ENCODE results near the gene G2E3.

DNA sequence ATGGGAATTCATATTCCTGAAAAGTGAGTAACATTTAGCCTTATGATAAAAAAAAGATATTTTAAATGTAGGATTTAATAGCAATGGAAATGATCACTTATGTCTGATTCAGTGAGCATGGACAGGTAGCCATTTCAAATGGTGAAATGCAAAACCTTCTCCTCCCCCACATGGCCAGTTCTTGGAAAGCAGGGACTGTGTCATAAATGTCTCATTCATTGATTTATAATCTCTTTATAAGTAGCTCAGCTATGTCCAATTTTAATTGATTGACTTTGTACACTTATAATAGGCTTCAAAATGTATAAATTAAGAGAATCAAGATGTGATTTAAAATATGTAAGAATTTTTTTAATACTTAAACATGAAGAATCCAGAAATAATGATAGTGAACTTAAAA, 38.5 kb downstream of the G2E3 start:
- TF ChIP-seq, protein P1, sequence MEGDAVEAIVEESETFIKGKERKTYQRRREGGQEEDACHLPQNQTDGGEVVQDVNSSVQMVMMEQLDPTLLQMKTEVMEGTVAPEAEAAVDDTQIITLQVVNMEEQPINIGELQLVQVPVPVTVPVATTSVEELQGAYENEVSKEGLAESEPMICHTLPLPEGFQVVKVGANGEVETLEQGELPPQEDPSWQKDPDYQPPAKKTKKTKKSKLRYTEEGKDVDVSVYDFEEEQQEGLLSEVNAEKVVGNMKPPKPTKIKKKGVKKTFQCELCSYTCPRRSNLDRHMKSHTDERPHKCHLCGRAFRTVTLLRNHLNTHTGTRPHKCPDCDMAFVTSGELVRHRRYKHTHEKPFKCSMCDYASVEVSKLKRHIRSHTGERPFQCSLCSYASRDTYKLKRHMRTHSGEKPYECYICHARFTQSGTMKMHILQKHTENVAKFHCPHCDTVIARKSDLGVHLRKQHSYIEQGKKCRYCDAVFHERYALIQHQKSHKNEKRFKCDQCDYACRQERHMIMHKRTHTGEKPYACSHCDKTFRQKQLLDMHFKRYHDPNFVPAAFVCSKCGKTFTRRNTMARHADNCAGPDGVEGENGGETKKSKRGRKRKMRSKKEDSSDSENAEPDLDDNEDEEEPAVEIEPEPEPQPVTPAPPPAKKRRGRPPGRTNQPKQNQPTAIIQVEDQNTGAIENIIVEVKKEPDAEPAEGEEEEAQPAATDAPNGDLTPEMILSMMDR (IDR thresholded peaks at IDR 0.05) = no peak
- no peak for TF ChIP-seq POLR2A (IDR thresholded peaks at IDR 0.05)
